LNCaP clone FGC (cell line): ENCODE measurements around the gene PIP5K1B.
A peak's percentile ranks its signal among the peaks of the same experiment; 100 is the strongest.

Source experiments
- DNase-seq: peaks from one replicate; pipeline ENCODE4 v3.0.0-alpha.2; 2011; ENCODE audit warnings: low read depth
- H3K4me3 ChIP-seq: 2 replicates; pipeline ENCODE4 v1.5.1; 2011; ENCODE audit warnings: mild to moderate bottlenecking, low read depth, low read length, control low read depth
- TF ChIP-seq, protein P1 (sequence below): IDR thresholded peaks from 2 replicates; pipeline ENCODE4 v1.5.1; 2012; ENCODE audit warnings: mild to moderate bottlenecking; ENCODE audit not compliant: control insufficient read depth, insufficient read depth; ENCODE audit errors: extremely low read depth

PIP5K1B gene

DNA sequence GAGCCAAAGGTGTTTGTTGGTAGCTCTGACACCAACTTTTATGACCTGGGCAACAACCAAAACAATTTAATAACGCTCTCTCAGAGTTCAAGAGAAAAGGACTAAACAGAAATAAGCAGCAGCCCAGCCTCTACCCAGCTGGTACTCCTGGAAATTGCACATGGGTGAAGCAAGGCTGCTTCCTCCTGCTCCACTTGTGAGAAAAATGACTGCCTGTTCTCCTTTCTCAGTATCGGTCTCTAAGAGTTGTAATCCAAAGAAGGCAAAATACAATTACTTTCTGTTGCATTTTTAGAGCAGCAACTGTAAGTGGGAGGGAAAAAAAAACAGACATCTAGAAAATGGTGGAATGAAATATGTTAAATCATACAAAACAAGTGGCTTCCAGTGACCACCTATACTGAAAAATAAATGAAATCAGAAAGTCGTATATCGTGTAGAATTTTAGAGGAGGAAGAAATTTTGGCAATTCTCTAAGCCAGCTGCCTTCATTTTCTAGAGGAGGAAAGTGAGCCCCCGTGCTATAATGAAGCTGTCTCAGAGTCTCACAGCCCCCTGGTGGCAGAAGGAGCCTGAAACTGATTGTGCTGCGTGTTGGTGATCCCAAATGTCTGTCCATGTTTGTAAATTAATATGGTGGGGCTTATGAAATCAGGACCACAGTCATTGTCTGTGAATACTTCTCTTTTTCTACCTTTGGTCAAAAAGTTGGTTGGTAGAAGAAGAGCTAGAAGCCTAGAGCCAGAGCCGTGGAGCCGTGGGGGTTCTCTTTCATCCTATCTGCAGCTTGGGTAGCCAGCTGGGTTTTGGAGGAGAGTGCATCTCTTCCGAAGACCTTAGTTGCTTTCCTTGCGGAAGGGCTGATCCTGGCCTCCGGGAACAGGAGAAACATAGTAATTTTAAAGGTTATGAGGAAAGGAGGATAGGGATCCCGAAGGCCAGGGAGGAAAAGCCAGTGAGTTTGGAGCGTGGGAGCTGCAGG lies 139.9 kb downstream of the PIP5K1B start:
- no peak overlapping the region for H3K4me3 ChIP-seq
- TF ChIP-seq, protein P1, sequence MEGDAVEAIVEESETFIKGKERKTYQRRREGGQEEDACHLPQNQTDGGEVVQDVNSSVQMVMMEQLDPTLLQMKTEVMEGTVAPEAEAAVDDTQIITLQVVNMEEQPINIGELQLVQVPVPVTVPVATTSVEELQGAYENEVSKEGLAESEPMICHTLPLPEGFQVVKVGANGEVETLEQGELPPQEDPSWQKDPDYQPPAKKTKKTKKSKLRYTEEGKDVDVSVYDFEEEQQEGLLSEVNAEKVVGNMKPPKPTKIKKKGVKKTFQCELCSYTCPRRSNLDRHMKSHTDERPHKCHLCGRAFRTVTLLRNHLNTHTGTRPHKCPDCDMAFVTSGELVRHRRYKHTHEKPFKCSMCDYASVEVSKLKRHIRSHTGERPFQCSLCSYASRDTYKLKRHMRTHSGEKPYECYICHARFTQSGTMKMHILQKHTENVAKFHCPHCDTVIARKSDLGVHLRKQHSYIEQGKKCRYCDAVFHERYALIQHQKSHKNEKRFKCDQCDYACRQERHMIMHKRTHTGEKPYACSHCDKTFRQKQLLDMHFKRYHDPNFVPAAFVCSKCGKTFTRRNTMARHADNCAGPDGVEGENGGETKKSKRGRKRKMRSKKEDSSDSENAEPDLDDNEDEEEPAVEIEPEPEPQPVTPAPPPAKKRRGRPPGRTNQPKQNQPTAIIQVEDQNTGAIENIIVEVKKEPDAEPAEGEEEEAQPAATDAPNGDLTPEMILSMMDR: peak; percentile 44
- no peak for DNase-seq

DNA sequence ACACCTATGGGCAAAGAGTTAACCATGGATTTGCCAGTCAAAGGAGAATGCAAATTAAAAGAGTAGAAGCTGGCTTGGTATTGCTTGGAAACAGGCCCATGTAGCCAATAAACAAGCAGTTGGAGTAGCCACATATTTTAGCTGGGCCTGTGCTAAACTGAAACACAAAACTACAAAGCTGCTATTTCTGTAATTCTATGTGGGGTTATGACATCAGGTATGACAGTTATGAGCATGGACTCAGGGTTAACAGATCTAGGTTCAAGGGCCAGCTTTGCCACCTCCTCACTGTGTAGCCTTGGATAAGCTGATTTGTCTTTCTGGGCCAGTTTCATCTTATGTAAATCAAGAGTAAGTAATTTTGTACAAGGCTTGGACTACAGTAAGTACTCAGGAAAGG lies 142.7 kb downstream of the PIP5K1B start:
- TF ChIP-seq, protein P1: no peak
- no peak for DNase-seq
- H3K4me3 ChIP-seq: no peak overlapping the region

DNA sequence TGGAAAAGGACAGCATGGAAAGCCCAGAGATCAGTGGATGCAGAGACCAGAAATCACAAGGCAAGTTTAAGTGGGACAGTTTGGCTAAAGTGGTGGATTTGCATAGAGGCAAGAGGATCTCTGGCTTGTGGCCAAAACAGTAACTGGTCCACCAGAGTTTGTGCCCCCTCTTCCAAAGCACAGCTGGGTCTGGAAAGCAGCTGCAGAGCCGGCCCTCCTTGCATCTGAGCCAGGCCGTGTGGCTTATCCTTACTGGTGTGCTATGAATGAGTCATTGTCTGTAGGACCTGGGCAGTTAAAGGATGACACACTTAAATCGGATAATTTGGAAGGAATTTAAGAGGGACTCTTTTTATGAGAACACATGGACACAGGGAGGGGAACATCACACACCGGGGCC lies 146.6 kb downstream of the PIP5K1B start:
- H3K4me3 ChIP-seq: no peak overlapping the region

DNA sequence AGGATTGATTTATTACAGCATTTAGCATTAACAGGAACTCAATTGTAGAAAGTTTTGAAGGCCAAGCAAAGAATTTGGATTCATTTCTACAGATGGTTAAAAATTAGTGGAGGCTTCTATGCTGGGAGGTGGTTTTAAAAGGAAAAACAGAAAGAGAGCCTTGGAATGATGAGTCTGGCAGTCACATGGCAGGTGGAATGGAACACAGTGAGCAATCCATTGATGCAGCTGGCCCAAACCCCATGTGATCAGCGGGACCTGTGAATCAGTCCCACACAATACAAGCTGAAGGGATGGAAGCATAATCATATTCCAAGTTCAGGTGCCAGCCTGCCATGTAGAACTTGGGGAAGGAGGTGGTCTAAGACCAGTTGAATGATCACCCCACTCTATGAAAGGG lies 147.9 kb downstream of the PIP5K1B start:
- TF ChIP-seq, protein P1: no peak
- no peak overlapping the region for H3K4me3 ChIP-seq
- no peak for DNase-seq

More for the DNA sequence above, 146.6 kb downstream of the PIP5K1B start:
- no peak for DNase-seq
- TF ChIP-seq, protein P1: no peak

DNA sequence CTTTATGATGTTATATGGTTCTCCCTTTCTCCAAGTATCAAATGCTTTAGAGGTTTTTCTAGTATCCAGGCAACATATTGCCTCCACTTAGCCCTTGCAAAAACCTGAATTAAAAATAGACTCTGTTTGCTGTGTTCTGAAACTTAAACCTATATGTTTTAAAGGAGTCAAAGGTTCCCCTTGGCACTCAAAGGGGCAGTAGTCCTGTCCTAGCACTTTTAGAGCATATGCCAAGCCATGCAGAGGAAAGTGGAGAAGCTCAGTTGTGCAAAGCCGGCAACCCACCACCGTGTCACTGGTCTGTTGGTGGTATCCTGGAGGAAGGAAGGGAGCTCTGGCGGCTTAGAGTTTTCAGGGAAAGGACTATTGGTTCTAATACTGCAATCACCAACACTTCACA lies 154.3 kb downstream of the PIP5K1B start:
- no peak for DNase-seq
- no peak overlapping the region for H3K4me3 ChIP-seq
- TF ChIP-seq, protein P1: no peak

DNA sequence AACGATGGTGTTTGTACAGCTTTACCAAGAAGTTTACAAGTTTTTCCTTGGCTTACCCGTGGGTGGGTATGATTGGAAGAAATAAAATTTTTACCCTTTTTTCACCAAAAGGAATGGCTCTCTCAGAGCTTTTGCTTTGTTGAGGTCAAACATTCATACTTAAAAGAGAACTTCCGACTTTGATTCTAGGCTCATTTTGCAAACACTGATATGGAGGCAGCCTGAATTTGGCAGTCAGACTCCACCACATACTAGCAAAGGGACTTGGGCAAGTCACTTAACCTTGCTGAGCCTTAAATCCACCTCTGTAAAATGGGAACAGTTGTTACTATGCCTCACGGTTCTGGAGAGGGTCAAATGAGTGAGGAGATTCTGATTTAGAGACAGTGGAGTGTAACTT lies 155.4 kb downstream of the PIP5K1B start:
- no peak overlapping the region for H3K4me3 ChIP-seq
- TF ChIP-seq, protein P1: no peak
- no peak for DNase-seq

DNA sequence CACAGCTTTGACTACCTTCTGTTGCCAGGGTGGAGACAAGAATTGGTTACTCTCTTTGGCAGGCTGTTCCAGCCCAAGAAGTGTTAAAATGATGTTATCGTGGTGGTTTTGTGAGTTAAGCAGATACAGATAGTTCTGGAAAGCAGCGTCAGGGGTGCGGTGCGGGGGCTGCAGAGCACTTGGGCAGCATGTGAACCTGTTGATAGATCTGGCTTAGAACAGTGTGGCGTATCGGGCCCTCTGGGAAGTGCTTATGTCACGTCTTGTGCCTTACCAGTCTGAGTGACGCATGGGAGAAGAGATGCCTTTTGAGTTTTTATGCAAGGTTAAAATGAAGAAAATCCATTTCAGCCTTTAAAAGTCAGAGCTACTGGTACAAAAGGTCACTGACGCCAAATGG lies 156.4 kb downstream of the PIP5K1B start:
- TF ChIP-seq, protein P1: no peak
- H3K4me3 ChIP-seq: no peak overlapping the region
- no peak for DNase-seq
